Mesothelial cell of epicardium (in vitro differentiated cells): ENCODE data around the gene PERM1. TPM values are rescaled to one million over a fixed set of nuclear protein-coding genes. Genes with fewer than 3 reads are reported as not detected.

Experiments used
- DNase-seq, 2 experiments: peaks; one replicate each; pipeline ENCODE4 v3.0.0; 2021; ENCODE audit warnings: low spot score in 2 of 2; ENCODE audit not compliant: unreplicated experiment in 2 of 2
- H3K27ac Mint-ChIP-seq: 2 replicates; pipeline ENCODE4 v1.8.0; 2021; ENCODE audit warnings: mixed read lengths
- H3K27me3 Mint-ChIP-seq: 2 replicates; pipeline ENCODE4 v1.8.0; 2021; ENCODE audit warnings: low read depth, mixed read lengths
- H3K36me3 Mint-ChIP-seq: 2 replicates; pipeline ENCODE4 v1.8.0; 2021; ENCODE audit warnings: mixed read lengths
- H3K4me1 Mint-ChIP-seq: 2 replicates; pipeline ENCODE4 v1.8.0; 2021; ENCODE audit warnings: mixed read lengths
- H3K4me3 Mint-ChIP-seq: 2 replicates; pipeline ENCODE4 v1.8.0; 2021; ENCODE audit warnings: mild to moderate bottlenecking, moderate library complexity, mixed read lengths
- H3K9me3 Mint-ChIP-seq: 2 replicates; pipeline ENCODE4 v1.8.0; 2021; ENCODE audit warnings: mixed read lengths
- total RNA-seq: library from RNA; stranded (reverse); gene quantifications from 3 replicates; pipeline ENCODE4 v1.2.1, GENCODE V29; 2021
- TF ChIP-seq, protein P1 (sequence below): fragments of 200-600 bp; sonication (generic); IDR thresholded peaks from one replicate; pipeline ENCODE4 v1.5.0; 2021; ENCODE audit warnings: antibody characterized with exemption; ENCODE audit not compliant: unreplicated experiment

The PERM1 gene
- total RNA-seq, 1 donor from 2014 or later = 2.8 TPM

GRCh38 chr1:929712-930632, 51.9 kb downstream of the PERM1 start:
- Mint-ChIP-seq H3K27ac (no peak overlapping the region), H3K36me3 (peaks cover 9% of the 10 kb centered on the region), H3K27me3 (no peaks in the 10 kb centered on the region), H3K4me3 (no peak overlapping the region), H3K4me1 (peaks cover 57% of the 10 kb centered on the region), H3K9me3 (no peaks in the 10 kb centered on the region)
- no peak for DNase-seq
- TF ChIP-seq, protein P1, sequence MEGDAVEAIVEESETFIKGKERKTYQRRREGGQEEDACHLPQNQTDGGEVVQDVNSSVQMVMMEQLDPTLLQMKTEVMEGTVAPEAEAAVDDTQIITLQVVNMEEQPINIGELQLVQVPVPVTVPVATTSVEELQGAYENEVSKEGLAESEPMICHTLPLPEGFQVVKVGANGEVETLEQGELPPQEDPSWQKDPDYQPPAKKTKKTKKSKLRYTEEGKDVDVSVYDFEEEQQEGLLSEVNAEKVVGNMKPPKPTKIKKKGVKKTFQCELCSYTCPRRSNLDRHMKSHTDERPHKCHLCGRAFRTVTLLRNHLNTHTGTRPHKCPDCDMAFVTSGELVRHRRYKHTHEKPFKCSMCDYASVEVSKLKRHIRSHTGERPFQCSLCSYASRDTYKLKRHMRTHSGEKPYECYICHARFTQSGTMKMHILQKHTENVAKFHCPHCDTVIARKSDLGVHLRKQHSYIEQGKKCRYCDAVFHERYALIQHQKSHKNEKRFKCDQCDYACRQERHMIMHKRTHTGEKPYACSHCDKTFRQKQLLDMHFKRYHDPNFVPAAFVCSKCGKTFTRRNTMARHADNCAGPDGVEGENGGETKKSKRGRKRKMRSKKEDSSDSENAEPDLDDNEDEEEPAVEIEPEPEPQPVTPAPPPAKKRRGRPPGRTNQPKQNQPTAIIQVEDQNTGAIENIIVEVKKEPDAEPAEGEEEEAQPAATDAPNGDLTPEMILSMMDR = no peak

DNA sequence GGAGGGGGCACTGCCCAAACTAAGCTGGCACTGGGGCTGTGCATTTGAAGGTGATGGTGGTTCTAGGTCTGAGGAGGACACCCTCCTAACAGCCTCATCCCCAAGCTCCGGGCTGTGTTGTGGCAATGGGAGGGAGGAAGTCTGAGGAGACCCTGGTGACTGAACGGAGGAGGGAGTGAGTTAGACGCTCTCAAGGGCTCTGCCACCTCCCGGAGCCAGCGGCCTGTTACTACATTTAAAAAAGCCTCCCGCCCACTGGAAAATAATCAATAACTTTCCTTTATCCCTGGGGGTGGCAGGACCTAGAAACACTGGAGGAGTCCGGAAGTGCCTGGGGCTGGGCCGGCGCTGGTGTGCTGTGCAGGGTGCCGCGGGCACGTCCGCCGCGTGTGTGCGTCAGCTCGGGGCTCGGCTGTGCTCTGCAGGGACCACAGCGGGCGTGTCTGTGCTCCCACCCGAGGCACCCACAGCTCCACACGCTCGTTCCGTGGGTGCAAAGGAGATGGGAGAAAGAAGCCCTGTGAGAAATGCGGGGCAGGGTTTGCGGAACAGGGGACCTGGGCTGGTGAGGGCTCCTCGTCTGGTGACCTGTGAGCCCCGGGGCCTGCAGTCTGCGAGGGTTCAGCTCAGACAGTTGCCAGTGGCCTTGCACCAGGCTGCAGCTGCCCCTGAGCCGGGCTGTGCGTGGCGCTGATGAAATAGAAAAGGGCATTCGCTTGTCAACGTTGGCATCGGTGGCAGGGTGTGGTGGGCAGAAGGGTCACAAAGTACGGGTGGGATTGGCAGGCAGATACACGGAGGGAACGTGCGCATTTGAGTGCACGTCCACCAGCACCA, 52.9 kb downstream of the PERM1 start:
- TF ChIP-seq, protein P1 = no peak
- DNase-seq = no peak
- H3K4me3 Mint-ChIP-seq = no peak overlapping the region
- peaks cover 9% of the 10 kb centered on the region for H3K36me3 Mint-ChIP-seq
- no peaks in the 10 kb centered on the region for H3K27me3 Mint-ChIP-seq
- no peaks in the 10 kb centered on the region for H3K9me3 Mint-ChIP-seq
- H3K4me1 Mint-ChIP-seq = peaks cover 55% of the 10 kb centered on the region
- H3K27ac Mint-ChIP-seq = no peak overlapping the region

DNA sequence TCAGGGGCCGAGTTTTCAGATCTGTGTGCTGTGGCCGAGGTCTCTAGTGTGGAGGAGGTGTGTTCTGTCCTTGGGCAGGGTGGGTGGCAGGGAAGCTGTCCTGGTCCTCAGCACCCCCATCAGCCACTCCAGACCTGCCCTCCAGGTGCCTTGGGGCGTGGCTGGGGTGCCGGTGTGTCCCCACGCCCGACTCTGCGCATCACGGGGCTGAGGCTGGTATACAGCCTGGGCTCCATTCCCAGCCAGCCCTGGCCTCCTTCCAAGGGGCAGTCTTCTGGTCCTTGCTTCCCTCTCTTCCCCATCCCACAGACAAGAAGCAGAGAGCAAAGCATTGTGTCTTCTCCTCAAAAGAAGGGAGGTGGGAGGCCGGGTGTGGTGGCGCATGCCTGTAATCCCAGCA, 54.1 kb downstream of the PERM1 start:
- TF ChIP-seq, protein P1 = no peak
- Mint-ChIP-seq H3K27ac (no peak overlapping the region), H3K9me3 (no peaks in the 10 kb centered on the region), H3K4me3 (peak overlapping the region; percentile 78), H3K27me3 (no peaks in the 10 kb centered on the region), H3K4me1 (peaks cover 53% of the 10 kb centered on the region), H3K36me3 (peaks cover 9% of the 10 kb centered on the region)
- DNase-seq = no peak

GRCh38 chr1:927234-927633, 54.7 kb downstream of the PERM1 start:
- Mint-ChIP-seq H3K27me3 (no peaks in the 10 kb centered on the region), H3K9me3 (no peaks in the 10 kb centered on the region), H3K36me3 (peaks cover 9% of the 10 kb centered on the region)

More at GRCh38 chr1:927234-927633, 54.7 kb downstream of the PERM1 start:
- DNase-seq = no peak
- Mint-ChIP-seq H3K27ac (no peak overlapping the region), H3K4me1 (peaks cover 53% of the 10 kb centered on the region), H3K4me3 (peak overlapping the region; percentile 78)
- TF ChIP-seq, protein P1 = no peak
